ENCODE results near the gene PCGF1. TPM values are rescaled to one million over a fixed set of nuclear protein-coding genes. Genes with fewer than 3 reads are reported as not detected.

Gene PCGF1
- total and polyA plus RNA-seq, 9 of the 15 experiments (the other 6 are each of a cell fraction or from before 2014, with no cell fraction given) = 20.3 to 45.7 (median 29.3) TPM

DNA sequence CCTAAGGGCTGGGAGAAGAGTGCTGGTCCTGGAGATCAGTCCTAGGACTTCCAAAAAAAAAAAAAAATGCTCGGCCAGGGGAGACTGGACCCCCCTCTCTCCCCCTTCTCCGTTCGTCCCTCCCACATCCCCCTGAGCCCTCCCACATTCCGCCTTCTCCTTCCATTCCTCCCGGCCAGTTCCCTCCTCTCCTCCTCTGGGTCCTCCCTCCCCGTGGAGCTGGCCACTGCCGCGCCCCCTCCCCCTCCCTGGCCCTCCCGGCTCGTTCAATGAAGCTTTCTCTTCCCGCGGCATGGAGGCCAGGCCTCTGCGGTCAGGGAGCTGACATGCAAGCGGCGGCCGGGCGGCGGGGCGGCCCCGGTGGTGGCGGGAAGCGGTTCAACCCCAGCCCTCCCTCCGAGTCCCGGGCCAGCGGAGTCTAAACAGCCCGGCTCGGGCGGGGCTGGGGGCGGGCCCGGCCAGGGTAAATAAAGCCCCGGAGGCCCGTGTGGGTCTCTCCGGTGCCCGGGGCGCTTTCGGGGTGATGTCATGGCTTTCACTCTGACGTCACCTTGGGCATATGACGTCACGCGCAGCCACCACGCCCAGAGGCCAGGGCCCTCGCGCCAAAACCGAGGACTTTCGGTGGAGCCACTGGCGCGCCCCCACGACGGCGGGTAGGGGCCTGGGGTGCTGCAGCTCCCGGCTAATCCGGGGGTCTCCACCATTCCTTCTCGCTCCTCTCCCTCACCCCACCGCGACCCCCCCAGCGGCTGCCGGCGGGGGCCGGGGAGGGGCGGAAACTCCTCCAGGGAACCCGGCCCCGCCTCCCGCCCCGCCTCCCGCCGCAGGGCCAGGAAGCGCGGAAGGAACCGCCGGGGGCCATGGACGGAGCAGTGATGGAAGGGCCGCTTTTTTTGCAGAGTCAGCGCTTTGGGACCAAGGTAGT, 46.7 kb upstream of the PCGF1 start, which contains the start of the genes DOK1 and LOXL3 (continued):
- TF ChIP-seq, protein P1, sequence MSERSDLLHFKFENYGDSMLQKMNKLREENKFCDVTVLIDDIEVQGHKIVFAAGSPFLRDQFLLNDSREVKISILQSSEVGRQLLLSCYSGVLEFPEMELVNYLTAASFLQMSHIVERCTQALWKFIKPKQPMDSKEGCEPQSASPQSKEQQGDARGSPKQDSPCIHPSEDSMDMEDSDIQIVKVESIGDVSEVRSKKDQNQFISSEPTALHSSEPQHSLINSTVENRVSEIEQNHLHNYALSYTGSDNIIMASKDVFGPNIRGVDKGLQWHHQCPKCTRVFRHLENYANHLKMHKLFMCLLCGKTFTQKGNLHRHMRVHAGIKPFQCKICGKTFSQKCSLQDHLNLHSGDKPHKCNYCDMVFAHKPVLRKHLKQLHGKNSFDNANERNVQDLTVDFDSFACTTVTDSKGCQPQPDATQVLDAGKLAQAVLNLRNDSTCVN (CRISPR knock-in tag; IDR thresholded peaks at IDR 0.05) = 0 out of 2 replicates have a peak, but pooled peaks have one; percentile 39
- TF ChIP-seq NELFE (IDR thresholded peaks at IDR 0.05; ENCODE audit: insufficient read depth, insufficient read length) (no peak), ZNF133 (CRISPR knock-in tag; IDR thresholded peaks at IDR 0.05) (no peak), SP2 (IDR thresholded peaks at IDR 0.05; ENCODE audit: extremely low read depth, low read depth, low read length, poor library complexity, severe bottlenecking) (no peak), FOXJ3 (CRISPR knock-in tag; IDR thresholded peaks at IDR 0.05) (no peak), NBN (IDR thresholded peaks at IDR 0.05; ENCODE audit: low read depth) (peak; percentile 100), ZNF197 (CRISPR knock-in tag; IDR thresholded peaks at IDR 0.05; ENCODE audit: low read depth) (no peak), PCBP2 (IDR thresholded peaks at IDR 0.05; ENCODE audit: low read depth, low read length, poor library complexity, severe bottlenecking) (no peak), TGIF2 (CRISPR knock-in tag; IDR thresholded peaks at IDR 0.05) (no peak), MCM2 (IDR thresholded peaks at IDR 0.05; ENCODE audit: low read depth) (no peak), RBBP5 (IDR thresholded peaks at IDR 0.05; ENCODE audit: borderline replicate concordance, insufficient read depth, low read length, poor library complexity, severe bottlenecking) (no peak), ZZZ3 (IDR thresholded peaks at IDR 0.05) (no peak), ZNF212 (CRISPR knock-in tag; IDR thresholded peaks at IDR 0.05) (no peak)
- TF ChIP-seq, protein P2, sequence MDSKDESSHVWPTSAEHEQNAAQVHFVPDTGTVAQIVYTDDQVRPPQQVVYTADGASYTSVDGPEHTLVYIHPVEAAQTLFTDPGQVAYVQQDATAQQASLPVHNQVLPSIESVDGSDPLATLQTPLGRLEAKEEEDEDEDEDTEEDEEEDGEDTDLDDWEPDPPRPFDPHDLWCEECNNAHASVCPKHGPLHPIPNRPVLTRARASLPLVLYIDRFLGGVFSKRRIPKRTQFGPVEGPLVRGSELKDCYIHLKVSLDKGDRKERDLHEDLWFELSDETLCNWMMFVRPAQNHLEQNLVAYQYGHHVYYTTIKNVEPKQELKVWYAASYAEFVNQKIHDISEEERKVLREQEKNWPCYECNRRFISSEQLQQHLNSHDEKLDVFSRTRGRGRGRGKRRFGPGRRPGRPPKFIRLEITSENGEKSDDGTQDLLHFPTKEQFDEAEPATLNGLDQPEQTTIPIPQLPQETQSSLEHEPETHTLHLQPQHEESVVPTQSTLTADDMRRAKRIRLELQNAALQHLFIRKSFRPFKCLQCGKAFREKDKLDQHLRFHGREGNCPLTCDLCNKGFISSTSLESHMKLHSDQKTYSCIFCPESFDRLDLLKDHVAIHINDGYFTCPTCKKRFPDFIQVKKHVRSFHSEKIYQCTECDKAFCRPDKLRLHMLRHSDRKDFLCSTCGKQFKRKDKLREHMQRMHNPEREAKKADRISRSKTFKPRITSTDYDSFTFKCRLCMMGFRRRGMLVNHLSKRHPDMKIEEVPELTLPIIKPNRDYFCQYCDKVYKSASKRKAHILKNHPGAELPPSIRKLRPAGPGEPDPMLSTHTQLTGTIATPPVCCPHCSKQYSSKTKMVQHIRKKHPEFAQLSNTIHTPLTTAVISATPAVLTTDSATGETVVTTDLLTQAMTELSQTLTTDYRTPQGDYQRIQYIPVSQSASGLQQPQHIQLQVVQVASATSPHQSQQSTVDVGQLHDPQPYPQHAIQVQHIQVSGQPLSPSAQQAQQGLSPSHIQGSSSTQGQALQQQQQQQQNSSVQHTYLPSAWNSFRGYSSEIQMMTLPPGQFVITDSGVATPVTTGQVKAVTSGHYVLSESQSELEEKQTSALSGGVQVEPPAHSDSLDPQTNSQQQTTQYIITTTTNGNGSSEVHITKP (IDR thresholded peaks at IDR 0.05; ENCODE audit: partially characterized antibody) = no peak
- TF ChIP-seq, protein P3, sequence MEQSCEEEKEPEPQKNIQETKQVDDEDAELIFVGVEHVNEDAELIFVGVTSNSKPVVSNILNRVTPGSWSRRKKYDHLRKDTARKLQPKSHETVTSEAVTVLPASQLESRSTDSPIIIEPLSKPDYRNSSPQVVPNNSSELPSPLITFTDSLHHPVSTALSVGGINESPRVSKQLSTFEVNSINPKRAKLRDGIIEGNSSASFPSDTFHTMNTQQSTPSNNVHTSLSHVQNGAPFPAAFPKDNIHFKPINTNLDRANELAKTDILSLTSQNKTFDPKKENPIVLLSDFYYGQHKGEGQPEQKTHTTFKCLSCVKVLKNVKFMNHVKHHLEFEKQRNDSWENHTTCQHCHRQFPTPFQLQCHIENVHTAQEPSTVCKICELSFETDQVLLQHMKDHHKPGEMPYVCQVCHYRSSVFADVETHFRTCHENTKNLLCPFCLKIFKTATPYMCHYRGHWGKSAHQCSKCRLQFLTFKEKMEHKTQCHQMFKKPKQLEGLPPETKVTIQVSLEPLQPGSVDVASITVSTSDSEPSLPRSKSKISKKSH (CRISPR knock-in tag; IDR thresholded peaks at IDR 0.05) = no peak
- TF ChIP-seq, protein P4, sequence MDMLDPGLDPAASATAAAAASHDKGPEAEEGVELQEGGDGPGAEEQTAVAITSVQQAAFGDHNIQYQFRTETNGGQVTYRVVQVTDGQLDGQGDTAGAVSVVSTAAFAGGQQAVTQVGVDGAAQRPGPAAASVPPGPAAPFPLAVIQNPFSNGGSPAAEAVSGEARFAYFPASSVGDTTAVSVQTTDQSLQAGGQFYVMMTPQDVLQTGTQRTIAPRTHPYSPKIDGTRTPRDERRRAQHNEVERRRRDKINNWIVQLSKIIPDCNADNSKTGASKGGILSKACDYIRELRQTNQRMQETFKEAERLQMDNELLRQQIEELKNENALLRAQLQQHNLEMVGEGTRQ (CRISPR knock-in tag; IDR thresholded peaks at IDR 0.05) = 0 out of 2 replicates have a peak, but pooled peaks have one; percentile 22
- TF ChIP-seq, protein P5, sequence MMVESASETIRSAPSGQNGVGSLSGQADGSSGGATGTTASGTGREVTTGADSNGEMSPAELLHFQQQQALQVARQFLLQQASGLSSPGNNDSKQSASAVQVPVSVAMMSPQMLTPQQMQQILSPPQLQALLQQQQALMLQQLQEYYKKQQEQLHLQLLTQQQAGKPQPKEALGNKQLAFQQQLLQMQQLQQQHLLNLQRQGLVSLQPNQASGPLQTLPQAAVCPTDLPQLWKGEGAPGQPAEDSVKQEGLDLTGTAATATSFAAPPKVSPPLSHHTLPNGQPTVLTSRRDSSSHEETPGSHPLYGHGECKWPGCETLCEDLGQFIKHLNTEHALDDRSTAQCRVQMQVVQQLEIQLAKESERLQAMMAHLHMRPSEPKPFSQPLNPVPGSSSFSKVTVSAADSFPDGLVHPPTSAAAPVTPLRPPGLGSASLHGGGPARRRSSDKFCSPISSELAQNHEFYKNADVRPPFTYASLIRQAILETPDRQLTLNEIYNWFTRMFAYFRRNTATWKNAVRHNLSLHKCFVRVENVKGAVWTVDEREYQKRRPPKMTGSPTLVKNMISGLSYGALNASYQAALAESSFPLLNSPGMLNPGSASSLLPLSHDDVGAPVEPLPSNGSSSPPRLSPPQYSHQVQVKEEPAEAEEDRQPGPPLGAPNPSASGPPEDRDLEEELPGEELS (CRISPR knock-in tag; IDR thresholded peaks at IDR 0.05; ENCODE audit: borderline replicate concordance) = no peak

All from K562 (cell line).